ENCODE data around the gene CCDC33. TPM values are rescaled to one million over a fixed set of nuclear protein-coding genes. Genes with fewer than 3 reads are reported as not detected.

The CCDC33 gene
- total and polyA plus RNA-seq, 10 donors = 0.08 TPM; not detected in 9

DNA sequence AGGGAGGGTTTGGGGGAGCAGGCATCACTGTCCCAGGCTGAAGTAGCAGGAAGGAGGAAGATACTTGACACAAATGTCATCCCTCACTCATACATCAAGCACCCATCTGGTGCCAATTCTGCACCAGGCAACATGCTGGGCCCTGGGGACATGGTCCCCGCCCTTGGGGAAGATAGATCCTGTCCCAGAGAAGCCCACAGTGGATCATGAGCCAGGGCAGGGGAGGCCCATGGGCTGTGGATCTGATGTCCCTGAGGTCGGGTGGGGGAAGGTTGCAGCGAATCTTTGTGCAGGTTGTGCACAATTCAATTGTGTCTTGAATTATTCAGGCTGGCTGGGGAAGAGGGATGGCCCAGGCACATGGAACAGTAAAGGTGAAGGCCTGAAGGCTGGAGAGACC is 6.4 kb upstream of the CCDC33 start:
- H3K4me3 ChIP-seq = no peak overlapping the region
- peaks cover 0 to 29% (median 0%) of the 10 kb centered on the region in 7 donors for H3K27me3 ChIP-seq (replicated peaks in 1 of 7)
- TF ChIP-seq POLR2A (IDR thresholded peaks at IDR 0.05) (no peak), POLR2AphosphoS5 (IDR thresholded peaks at IDR 0.05) (no peak)
- TF ChIP-seq, protein P1, sequence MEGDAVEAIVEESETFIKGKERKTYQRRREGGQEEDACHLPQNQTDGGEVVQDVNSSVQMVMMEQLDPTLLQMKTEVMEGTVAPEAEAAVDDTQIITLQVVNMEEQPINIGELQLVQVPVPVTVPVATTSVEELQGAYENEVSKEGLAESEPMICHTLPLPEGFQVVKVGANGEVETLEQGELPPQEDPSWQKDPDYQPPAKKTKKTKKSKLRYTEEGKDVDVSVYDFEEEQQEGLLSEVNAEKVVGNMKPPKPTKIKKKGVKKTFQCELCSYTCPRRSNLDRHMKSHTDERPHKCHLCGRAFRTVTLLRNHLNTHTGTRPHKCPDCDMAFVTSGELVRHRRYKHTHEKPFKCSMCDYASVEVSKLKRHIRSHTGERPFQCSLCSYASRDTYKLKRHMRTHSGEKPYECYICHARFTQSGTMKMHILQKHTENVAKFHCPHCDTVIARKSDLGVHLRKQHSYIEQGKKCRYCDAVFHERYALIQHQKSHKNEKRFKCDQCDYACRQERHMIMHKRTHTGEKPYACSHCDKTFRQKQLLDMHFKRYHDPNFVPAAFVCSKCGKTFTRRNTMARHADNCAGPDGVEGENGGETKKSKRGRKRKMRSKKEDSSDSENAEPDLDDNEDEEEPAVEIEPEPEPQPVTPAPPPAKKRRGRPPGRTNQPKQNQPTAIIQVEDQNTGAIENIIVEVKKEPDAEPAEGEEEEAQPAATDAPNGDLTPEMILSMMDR (IDR thresholded peaks at IDR 0.05 in 8 of 11, conservative IDR thresholded peaks at IDR 0.05 in 3 of 11) = no peak
- H3K27ac ChIP-seq = no peak overlapping the region
- H3K4me1 ChIP-seq = peaks cover 0 to 12% (median 4%) of the 10 kb centered on the region in 6 donors
- intact Hi-C loops (cut with DNase I; ENCODE audit: low total_unique reads) = no loop called here
- H3K36me3 ChIP-seq = no peaks in the 10 kb centered on the region
- no peaks in the 10 kb centered on the region for H3K9me3 ChIP-seq
- WGBS, 5 donors = 80 to 89% (median 84%) methylated on average over 3 of the region's 3 CpGs
- no peak for DNase-seq

DNA sequence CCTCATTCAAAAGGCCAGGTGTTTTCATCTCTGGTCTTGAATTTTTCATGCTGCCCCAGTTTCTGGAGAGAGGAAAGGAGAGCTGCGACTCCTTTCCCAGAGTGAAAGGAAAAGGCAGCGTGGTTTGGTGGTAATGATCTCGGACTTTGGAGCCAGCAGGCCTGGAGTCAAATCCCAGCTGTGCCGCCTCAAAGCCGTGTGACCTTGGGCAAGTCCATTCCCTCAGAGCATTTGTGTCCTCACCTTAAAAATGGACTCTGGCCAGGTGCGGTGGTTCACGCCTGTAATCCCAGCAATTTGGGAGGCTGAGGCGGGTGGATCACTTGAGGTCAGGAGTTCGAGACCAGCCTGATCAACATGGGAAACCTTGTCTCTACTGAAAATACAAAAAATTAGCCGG is 4.7 kb upstream of the CCDC33 start:
- Histone ChIP-seq H3K36me3 (no peaks in the 10 kb centered on the region), H3K4me3 (no peak overlapping the region), H3K9me3 (no peaks in the 10 kb centered on the region), H3K4me1 (peaks cover 0 to 12% (median 4%) of the 10 kb centered on the region in 6 donors), H3K27ac (no peak overlapping the region), H3K27me3 (replicated peaks in 1 of 7) (peaks cover 0 to 21% (median 0%) of the 10 kb centered on the region in 7 donors)
- DNase-seq = no peak
- 84 to 94% (median 91%) methylated on average over 10 of the region's 10 CpGs for WGBS, 5 donors
- TF ChIP-seq POLR2AphosphoS5 (IDR thresholded peaks at IDR 0.05) (no peak), POLR2A (IDR thresholded peaks at IDR 0.05) (no peak)
- TF ChIP-seq, protein P1 (IDR thresholded peaks at IDR 0.05 in 8 of 11, conservative IDR thresholded peaks at IDR 0.05 in 3 of 11) = no peak
- intact Hi-C loops (cut with DNase I; ENCODE audit: low total_unique reads) = no loop called here

DNA sequence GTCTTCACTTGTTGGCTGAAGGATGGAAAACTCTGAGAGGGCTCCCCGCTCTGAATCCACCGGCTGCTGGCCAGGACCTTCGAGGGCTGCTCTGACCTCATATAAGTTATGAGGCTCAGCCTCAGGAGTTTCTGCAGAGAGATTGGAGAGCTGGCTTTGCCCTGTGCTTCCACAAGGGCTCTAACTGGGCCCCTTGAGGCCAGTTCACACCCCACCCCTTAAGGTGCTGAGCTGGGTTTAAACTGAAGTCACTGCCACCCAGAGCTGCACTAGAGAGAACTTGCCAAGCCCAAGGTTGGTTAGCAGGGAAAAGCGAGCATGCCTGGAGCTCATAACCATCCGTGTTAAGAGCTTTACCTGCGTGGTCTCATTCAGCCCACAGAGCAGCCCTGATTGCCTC is 2.8 kb upstream of the CCDC33 start:
- peaks cover 0 to 7% (median 3%) of the 10 kb centered on the region in 6 donors for H3K4me1 ChIP-seq
- WGBS, 5 donors = 83 to 97% (median 95%) methylated on average over 5 to 6 of the region's 6 CpGs
- H3K27ac ChIP-seq = no peak overlapping the region
- intact Hi-C loops (cut with DNase I; ENCODE audit: low total_unique reads) = no loop called here
- TF ChIP-seq POLR2A (IDR thresholded peaks at IDR 0.05) = no peak
- no peak for TF ChIP-seq POLR2AphosphoS5 (IDR thresholded peaks at IDR 0.05)
- TF ChIP-seq, protein P1 (IDR thresholded peaks at IDR 0.05 in 8 of 11, conservative IDR thresholded peaks at IDR 0.05 in 3 of 11) = no peak
- H3K36me3 ChIP-seq = no peaks in the 10 kb centered on the region
- H3K9me3 ChIP-seq = no peaks in the 10 kb centered on the region
- peaks cover 0 to 18% (median 0%) of the 10 kb centered on the region in 7 donors for H3K27me3 ChIP-seq (replicated peaks in 1 of 7)
- no peak overlapping the region for H3K4me3 ChIP-seq
- DNase-seq = no peak

DNA sequence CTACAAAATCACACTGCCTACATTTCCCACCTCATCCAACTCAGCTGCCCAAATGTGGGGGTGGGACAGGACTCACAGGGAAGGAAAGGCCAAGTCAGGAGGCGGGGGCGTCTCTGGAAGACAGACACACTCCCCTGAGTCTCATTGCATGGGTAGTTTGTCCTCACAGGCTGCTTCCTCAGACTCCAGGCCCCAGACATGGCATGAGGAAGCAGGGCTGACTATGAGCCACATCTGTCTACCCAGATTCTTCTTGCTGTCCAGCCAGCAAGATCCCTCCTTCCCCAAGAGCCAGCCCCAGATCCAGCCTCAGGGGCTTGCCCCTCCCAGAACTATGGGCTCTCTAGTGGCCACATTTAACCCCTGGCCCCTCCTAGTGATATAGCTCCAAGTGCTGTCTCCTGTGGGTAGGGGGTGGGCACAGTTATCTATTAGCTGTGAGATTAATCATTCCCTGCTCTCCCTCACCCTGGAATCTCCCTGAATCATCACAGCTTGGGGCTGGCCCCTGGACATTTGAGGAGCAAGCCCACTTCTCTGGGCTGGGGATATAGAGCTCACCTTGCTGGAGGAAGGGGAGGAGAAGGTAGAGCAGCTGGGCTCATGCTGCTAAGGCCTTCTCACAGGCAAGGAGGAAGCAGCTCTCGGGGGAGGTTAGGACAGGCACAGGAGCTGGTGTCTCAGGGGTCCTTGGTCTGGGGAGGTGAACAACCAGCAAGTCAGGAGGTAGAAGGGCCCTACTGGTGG is 2.1 kb upstream of the CCDC33 start:
- peaks cover 0 to 2% (median under 1%) of the 10 kb centered on the region in 6 donors for H3K4me1 ChIP-seq
- WGBS, 5 donors = 79 to 97% (median 87%) methylated on average over 3 of the region's 3 CpGs
- no peaks in the 10 kb centered on the region for H3K36me3 ChIP-seq
- TF ChIP-seq, protein P1 (IDR thresholded peaks at IDR 0.05 in 8 of 11, conservative IDR thresholded peaks at IDR 0.05 in 3 of 11) = no peak
- no peak for TF ChIP-seq POLR2A (IDR thresholded peaks at IDR 0.05)
- TF ChIP-seq POLR2AphosphoS5 (IDR thresholded peaks at IDR 0.05) = no peak
- no peak overlapping the region for H3K27ac ChIP-seq
- H3K9me3 ChIP-seq = no peaks in the 10 kb centered on the region
- H3K27me3 ChIP-seq (replicated peaks in 1 of 7) = peaks cover 0 to 12% (median 0%) of the 10 kb centered on the region in 7 donors
- no peak overlapping the region for H3K4me3 ChIP-seq
- intact Hi-C loops (cut with DNase I; ENCODE audit: low total_unique reads) = no loop called here
- no peak for DNase-seq

Data from spleen (tissue), 11 donors.